GM18858 (cell line): ENCODE results near the gene PDE8A.
"Not testable (repeated sequence)": the region's sequence is repeated elsewhere in the genome, so short reads cannot be mapped to it uniquely, and the experiment has no call there.

Experiments
- ATAC-seq: cut with Tn5 transposase; IDR thresholded peaks from one replicate; pipeline ENCODE4 v1.9.1; 2021; ENCODE audit not compliant: unreplicated experiment

PDE8A gene

DNA sequence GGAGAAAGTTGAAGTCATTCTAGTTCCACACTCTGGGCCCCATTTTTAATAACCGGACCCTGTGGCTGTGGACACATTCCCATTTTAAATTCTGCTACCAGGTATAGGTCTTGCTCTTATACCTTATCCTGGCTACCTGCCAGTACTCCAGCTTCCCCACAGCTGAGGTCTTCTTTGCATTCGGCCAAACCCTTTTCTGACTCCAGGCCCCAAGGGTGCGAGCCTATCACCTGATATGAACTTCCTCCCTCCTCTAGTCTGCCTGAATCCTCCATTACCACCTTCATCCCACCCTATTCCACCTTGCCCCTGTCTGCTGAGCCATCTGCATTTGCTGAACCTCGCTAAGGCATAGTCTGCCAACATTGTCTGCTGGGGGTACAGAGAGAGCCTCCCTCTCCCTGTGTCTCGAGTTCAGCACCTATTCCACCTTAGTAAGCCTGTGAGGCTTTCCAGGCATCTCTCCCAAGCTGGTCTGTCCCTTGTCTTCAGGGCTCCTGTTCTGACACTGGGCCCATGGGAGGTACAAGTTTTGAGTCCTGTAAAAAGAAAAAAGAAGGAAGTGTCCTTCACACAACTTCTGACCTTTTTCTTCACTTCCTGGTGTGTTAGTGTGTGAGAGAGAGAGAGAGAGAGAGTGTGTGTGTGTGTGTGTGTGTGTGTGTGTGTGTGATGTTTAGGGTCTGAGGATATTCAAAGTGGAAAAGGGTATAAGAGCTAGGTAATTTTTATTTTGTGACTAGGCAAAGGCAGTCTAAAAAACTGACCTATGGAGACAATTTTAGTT, 27.0 kb downstream of the PDE8A start:
- ATAC-seq = no peak

DNA sequence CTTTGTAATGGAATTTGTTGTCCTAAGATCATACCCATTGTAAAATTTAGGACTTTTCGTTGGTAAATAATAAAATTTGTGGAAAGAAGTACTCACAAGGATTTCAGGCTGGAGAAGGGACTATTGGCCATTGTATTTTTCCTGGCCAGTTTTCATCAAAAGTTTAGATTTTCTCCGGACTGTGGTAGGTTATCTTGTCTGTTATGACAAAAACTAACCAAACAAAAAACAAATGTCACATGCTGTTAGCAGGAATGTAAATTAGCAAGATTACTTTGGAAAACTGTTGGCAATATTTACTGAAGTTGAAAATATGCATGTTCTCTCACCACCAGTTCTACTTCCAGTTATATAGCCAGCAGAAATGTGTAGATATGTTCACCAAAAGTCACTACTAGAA, 27.8 kb downstream of the PDE8A start:
- no peak for ATAC-seq

DNA sequence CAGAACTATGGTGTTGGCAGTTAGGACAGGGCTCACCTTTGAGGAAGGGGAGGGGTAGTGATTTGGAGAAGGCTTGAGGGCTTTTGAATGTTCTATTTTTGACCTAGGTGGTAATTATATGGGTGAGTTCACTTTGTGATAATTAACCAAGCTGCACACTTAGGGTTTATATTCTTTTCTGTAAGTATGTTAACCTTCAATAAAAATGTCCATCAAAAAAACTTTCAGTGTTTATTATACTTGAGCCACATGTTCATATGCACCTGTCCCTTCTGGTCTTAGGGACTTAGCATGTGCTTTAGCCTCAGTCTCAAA, 28.4 kb downstream of the PDE8A start:
- ATAC-seq = no peak

DNA sequence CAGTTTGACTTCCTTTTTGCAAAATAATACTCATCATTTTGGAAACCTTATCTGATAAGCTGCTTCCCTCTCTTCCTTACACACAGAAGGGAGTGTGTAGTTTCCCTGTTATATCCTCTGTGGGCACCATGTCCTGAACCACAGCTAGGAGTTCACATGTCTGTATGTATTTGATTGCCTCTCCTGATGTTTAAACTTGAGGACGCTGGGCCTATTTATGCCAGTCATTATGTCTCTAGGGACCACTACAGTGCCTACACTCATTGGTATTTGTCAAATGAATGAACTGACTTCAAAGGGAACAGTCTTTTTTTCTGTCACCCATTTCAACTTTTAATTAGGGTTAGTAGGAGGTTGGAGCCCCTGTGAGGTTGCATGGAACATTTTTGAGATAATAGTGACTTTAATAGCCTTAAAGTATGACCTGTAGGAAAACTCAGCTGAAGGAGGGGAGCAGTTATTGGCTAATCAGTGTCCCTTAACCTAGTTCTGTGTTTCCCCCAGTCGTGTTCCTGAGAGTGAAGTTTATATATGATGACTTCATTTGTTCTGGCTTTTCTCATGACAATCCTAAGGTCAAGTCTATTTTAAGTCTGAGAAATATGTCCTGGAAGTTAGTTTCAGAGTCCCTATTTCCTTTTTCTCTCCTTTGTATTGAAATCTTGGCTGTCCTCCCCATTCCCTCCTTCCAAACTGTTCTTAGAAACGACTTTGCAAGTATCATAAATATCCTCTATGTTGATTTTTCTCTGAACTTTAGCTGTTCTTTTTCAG, 28.9 kb downstream of the PDE8A start:
- no peak for ATAC-seq

DNA sequence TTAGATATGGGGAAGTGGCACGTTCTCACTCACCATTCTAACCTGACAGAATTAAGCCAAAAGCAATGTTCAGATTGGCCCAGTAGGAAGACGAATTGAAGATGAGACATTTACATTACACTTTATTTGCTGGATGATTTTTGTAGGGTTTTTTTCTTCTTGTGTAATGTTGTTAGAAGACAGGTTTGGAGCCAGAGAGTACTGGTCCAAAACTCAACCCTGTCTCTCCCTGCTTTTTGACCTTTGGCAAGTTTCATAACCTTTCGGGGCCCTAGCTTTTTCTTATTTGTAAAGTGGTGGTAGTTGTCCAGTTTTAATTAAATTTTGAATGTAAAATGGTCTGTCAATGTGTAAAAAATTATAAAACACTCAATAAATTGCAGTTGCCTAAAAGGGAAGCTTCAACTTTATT, 29.5 kb downstream of the PDE8A start:
- no peak for ATAC-seq

DNA sequence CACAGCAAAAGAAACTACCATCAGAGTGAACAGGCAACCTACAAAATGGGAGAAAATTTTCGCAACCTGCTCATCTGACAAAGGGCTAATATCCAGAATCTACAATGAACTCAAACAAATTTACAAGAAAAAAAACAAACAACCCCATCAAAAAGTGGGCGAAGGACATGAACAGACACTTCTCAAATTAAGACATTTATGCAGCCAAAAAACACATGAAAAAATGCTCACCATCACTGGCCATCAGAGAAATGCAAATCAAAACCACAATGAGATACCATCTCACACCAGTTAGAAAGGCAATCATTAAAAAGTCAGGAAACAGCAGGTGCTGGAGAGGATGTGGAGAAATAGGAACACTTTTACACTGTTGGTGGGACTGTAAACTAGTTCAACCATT, 30.1 kb downstream of the PDE8A start:
- not testable (repeated sequence) for ATAC-seq

DNA sequence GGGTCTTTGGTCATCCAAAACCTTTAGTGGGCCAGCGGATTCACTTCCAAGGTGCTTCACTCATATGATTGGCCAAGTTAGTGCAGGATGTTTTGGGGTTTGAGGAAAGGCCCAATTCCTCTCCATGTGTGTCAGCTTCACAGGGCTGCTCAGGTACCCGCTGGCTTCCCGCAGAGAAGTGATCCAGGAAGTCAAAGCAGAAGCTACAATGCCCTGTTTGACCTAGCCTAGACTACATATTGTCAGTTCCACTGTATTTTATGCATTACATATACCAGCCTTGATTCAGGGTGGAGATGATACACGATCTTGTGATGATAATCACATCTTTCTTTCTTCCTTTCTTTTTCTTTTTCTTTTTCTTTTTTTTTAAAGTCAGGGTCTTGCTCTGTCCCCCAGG, 32.1 kb downstream of the PDE8A start:
- ATAC-seq = no peak

DNA sequence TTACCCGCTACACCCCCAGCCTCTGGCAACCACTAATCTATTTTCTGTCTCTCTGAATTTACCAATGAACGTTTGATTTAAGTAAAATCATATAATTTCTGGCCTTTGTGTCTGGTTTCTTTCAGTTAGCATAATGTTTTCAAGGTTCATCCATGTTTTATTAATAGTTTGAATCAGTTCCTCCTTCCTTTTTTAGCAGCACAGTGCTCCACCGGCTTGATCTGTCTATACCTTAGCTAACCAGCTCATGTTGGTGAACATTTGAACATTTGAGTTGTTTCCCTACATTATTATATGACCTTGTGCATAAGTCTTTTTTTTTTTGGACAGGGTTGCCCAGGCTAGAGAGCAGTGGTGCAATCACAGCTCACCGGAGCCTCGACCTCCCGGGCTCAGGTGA, 33.3 kb downstream of the PDE8A start:
- ATAC-seq = no peak

DNA sequence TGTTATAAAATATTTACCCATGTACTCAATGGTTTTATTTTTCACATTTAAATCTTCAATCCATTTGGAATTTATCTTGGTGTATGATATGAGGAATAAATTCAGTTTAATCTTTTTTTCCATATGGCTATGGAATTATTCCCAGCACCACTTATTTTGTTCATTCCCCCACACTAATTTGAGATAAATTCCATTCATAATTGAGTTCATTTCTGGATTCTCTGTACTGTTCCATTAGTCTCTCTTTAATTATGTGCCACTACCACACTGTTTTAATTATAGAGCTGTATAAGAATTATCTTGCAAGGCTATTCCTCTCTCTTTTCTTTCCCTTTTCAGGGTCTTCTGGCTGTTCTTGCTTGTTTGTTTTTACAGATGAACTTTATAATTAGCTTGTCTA, 34.6 kb downstream of the PDE8A start:
- ATAC-seq = no peak

DNA sequence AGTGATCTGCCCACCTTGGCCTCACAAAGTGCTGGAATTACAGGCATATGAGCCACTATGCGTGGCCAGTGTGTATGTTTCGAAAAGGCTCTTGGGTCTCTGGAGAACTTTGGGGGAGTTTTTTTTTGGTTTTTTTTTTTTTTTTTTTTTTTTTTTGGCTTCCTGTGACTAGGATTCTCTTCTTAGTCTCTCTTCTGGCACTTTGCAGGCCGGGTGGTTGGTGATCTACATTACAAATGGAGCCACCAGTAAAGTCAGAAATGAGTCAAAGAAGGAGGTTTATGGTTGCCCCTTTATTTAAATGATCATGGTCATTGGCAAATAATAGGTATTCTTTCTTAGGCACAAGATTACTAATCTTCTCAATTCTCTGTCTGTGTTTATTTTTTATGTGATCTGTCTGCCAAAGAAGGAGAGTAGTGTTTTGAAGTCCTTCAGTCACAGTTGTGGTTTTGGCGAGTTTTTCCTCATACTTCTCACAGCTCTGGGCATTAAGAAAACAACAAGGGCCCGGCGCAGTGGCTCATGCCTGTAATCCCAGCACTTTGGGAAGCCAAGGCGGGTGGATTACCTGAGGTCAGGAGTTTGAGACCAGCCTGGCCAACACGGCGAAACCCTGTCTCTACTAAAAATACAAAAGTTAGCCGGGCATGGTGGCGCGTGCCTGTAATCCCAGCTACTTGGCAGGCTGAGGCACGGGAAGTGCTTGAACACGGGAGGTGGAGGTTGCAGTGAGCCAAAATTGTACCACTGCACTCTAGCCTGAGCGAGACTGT, 38.3 kb downstream of the PDE8A start:
- ATAC-seq = no peak

DNA sequence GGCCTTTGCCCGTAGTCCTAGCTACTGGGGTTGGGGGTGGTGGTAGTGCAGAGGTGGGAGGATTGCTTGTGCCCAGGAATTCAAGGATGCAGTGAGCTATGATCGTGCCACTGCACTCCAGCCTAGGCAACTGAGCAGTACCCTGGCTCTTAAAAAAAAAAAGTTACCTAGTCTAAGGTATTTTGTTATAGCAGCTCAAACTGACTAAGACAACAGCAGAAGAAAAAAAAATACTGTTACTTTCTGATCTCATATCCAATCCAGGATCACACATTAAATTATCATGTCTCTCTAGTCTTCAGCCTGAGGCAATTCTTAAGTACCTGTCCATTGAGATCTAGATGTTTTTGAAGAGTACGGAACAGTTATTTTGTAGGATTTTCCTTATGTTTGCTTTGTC, 39.8 kb downstream of the PDE8A start:
- ATAC-seq = no peak

DNA sequence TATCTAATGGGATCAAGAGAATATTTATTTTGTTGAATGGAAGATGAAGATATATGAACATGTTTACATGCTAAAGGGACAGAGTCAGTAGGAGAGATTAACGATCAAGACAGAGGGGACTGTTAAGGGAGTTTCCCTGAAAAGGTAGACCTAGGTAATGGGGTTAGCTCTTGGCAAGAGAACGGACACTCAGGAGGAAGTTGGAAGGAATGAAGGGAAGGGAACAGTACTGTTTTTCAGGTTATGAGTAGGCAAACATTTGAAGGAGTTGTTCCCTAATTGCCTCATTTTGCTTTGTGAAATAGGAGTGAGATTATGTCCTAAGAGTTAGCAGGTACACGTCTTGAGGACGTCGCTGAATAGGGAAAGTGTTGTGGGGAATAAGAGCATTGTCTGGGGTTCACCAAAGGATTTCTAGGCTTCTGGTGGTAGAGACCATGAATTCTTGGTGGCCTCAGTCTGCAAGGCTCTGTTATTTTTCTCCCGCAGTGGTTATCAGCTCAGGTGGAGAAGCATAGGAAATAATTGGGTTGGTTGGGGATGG, 41.3 kb downstream of the PDE8A start:
- ATAC-seq = no peak

DNA sequence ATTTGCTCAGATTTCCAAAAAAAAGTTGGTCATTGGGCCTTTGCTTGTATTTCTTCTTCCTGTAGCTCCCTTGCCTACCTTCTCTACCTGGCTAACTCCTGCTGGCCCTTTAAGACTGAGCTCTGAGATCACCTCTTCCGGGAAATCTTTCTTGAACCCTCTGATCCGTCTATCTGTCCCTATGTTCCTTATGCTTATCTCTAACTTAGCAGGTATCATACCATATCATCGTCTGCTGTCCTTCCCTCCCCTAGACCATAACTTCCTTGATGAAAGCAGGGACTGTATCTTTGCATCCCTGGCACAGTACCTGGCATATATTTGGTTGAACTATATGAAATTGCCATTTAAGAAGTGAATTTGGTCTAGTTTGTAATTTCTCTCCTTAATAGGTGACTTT, 42.3 kb downstream of the PDE8A start:
- ATAC-seq = no peak

DNA sequence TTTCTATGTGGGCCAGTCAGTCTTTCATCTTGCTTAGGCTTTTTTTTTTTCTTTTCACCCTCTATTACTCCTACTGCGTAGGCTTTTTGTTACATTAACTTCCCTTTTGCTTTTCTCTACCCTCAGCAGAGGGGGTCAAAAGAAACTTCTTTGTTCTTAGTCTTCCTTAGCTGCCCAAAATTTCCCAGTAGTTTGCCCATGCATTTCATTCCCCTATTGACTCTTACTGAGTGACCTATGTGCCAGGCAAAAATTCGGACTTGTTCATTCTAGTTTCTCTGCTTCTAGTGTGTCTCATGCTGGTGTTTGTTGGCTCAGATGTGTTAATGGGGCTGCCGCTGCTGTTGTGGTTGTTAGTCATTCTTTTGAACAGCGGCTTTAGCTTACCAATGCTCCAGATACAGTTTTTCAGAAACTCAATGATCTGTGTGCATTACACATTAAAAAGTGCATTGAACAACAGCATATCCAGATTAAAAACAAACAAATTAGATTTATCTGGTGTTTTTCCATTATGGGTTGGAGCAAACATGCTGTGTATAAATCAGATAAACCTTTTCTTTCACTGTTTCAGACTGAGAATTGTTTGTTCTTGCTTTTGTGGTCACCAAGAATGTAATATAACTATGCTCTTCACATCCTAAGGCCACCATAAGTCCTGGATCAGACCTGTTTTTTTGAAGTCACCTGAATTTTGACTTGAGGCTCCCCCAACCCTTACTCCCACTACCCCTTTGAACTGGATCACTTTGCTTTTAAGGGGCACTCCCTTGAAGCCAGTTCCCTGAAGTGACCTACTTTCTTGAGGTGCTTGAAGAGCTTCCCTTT, 43.1 kb downstream of the PDE8A start:
- no peak for ATAC-seq

DNA sequence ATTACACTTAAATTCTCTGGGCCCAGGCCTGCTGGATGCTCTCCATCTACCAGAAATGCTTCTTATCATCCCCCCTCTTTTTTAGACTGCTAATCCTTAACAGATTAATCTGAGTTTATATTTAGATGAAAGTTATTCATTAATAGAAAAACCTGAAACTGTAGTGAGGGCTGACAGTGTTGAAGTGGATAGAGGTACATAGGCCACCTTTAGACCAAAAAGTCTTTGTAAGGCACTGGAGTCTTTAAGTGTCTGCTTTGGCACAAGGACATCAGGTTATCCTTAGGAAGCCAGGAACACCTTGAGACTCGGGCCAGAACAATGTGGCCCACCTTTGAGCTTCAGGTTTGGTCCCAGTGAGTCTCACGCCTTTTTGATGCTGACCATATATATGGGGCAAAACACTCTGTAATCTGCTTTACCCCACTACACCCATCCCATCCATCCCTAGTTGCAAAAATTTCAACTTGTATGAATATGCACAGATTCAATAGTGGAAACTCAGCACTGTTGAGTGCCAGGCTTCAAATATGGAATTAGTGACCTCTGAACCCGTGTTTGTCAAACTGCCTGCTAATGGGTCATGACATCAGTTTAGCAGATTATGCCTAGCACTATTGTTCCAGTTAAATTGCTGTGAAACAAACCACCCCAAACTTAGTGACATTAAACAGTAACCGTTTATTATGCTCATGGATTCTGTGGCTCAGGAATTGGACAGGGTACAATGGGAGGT, 44.0 kb downstream of the PDE8A start:
- no peak for ATAC-seq

DNA sequence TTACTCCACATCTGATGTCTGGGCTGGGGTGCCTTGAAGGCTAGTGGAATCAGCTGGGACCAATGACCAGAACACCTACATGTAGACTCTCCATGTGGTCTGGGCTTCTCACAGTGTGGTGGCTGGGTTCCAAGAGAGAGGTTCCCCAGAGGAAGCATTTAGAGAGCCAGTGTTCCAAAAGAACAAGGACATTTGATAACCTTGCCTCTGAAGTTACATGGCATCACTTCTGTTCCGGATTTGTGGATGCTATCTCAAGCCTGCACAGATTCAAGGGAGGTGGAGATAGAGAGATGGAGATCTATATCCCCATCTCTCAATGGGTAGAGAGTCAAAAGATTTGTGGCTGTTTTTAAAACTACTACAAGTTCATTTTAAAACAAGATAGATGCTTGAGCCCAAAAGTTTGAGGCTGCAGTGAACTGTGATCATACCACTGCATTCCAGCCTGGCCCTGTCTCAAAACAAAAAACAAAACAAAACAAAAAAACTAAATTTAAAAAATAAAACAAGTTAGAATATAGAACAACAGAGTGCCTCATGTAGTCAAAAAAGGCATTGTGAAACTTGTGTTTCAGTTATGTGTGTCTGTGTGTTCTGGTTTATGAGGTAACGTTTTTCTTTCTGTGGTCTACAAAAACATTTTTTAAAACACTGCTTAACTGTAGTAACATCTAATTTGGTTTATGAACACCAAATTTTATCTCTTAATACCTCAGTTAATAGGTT, 44.8 kb downstream of the PDE8A start:
- no peak for ATAC-seq

DNA sequence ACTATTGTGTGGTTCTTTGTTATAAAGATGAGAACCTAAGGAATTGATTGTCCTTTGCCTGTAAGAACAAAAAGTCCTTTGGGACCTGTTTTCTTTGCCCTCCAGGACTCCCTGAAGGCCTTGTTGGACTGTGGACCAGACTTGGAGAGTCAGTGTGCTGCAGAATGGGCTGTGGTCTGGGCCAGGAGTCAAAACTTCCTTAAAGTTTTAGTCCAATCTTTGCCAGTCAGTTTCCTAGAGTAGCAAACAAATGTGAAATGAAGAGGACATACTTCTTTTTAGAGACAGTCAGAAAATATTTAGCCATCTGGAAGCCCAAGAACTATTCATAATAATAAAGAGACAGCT, 45.4 kb downstream of the PDE8A start:
- no peak for ATAC-seq

DNA sequence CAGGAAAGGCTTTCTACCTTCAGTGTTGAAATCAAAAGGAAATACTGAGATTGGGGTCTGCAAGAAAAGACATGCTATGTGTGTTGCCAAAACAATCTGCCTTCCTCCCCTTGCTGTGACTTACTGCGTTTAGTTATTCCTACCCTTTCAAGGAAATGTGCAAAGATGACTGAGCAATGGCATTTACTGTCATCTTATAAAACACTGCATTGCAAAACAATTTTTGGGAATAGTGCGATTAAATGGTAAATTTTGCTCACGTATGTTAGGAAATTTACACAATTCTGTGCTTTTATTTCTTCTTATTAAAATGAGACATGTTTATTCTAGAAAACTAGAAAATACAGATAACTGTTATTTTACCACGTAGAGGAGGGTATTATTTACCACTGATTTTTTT, 45.8 kb downstream of the PDE8A start:
- ATAC-seq = no peak

DNA sequence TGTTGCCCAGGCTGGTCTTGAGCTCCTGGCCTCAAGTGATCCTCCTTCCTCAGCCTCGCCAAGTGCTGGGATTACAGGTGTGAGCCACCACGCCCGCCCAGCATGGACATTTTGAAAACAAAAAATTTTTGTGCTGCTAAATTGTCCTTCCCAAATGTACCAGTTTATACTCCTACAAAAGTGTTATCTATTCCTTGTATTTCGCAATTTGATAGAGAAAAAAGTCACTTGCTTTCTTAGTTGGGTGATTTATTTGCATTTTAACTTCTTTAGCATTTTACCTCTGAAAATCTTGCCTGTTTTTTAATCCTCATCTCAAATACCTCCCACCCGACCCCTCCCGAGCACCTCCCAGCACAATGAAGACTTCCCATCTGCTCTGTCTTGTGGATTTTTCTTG, 46.8 kb downstream of the PDE8A start:
- no peak for ATAC-seq

DNA sequence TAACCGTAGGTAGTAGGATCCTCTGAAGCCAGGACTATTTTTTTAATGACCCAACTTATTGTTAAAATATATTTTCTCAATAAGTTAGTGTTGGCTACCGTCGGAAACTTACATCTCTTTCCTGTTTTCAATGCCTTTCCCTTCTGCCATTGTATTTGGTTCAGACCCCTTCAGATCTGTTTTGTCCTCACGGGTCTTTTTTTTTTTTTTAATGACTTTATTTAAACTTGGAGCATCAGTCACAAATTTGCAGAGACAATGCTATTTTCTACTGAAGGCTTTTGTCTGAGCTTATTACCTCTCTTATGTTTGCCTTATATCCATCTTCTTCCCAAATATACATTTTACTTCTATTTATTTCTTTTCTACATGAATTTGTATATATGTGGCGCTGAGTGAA, 47.6 kb downstream of the PDE8A start:
- no peak for ATAC-seq
